ENCODE data around the gene PHYH. TPM values are rescaled to one million over a fixed set of nuclear protein-coding genes. Genes with fewer than 3 reads are reported as not detected.

The PHYH gene
- total RNA-seq, 2 experiments from 2014 or later = 14.6 to 16.3 TPM

DNA sequence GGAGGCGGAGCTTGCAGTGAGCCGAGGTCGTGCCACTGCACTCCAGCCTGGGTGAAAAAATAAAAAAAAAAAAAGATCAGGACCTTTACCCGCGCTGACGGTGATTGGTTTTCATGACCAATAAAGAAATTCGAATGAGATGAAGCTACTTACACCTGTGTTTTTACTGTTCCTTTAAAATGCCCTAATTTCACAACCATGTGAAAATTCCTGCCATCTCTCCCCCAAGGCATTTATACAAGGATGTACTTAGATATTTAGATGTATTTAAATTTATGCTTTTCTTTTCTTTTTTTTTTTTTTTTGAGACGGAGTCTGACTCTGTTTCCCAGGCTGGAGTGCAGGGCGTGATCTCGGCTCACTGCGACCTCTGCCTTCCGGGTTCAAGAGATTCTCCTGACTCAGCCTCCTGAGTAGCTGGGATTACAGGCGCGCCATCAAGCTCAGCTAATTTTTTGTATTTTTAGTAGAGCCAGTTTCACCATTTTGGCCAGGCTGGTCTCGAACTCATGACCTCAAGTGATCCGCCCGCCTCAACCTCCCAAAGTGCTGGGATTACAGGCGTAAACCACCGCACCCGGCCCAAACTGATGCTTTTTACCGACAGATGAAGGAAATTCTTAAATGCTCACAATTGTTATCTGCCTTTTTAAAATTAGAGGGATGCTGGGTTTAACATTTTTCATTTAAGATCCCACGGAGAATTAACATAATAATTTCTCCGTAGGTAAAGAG, 3.1 kb upstream of the PHYH start:
- peaks cover 1% of the 10 kb centered on the region for H3K9me3 Mint-ChIP-seq
- TF ChIP-seq, protein P1, sequence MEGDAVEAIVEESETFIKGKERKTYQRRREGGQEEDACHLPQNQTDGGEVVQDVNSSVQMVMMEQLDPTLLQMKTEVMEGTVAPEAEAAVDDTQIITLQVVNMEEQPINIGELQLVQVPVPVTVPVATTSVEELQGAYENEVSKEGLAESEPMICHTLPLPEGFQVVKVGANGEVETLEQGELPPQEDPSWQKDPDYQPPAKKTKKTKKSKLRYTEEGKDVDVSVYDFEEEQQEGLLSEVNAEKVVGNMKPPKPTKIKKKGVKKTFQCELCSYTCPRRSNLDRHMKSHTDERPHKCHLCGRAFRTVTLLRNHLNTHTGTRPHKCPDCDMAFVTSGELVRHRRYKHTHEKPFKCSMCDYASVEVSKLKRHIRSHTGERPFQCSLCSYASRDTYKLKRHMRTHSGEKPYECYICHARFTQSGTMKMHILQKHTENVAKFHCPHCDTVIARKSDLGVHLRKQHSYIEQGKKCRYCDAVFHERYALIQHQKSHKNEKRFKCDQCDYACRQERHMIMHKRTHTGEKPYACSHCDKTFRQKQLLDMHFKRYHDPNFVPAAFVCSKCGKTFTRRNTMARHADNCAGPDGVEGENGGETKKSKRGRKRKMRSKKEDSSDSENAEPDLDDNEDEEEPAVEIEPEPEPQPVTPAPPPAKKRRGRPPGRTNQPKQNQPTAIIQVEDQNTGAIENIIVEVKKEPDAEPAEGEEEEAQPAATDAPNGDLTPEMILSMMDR (IDR thresholded peaks at IDR 0.05) = no peak
- H3K36me3 Mint-ChIP-seq (ENCODE audit: low read depth) = peaks cover 4% of the 10 kb centered on the region
- peaks cover 15% of the 10 kb centered on the region for H3K4me1 Mint-ChIP-seq (ENCODE audit: low read depth)
- no peak for DNase-seq
- peak overlapping the region; percentile 83 for H3K4me3 Mint-ChIP-seq
- intact Hi-C loops (cut with micrococcal nuclease) = loop anchor here (1.0 to 5.0 kb wide), 2 partner anchors 49 to 142 kb away; partner anchors contain the start of gene MCM10
- no peaks in the 10 kb centered on the region for H3K27me3 Mint-ChIP-seq
- ChIA-PET POLR2A (interaction anchor here (0.6 to 3.4 kb wide), 10 partner anchors 13 to 1751 kb away, joined by 3 to 16 read pairs (median 4); partner anchors contain the start of gene MCM10), CTCF (interaction anchor here (0.6 to 3.0 kb wide), 33 partner anchors 8 to 286 kb away, joined by 3 to 30 read pairs (median 4); partner anchors contain the start of genes MCM10 and OPTN)
- ATAC-seq = no peak
- peak overlapping the region; percentile 100 for H3K27ac Mint-ChIP-seq

DNA sequence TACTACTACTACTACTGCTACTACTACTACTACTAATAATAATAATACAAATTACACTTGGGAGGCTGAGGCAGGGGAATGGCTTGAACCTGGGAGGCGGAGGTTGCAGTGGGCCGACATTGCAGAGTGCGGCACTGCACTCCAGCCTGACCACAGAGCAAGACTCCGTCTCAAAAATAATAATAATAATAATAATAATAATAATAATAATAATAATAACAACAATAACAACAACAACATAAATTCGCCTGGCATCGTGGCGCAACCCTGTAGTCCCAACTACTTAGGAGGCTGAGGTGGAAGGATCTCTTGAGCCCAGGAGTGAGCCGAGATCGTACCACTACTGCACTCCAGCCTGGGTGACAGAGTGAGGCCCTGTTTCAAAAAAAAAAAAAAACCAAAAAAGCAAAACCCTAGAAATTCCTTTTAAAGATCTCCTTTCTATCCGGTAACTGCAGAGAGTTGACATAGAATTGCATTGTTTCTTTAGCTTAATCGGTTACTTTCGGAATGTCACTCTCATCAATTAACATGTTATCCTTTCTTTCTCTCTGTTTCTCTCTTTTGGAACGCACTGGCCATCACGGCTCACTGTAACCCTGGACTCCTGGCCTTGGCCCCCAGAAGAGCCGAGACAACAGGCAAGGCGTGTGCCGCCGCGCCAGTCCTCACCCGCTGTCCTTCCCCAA, 972 bp downstream of the PHYH start:
- ChIA-PET POLR2A (interaction anchor here (0.8 to 2.1 kb wide), 5 partner anchors 14 to 50 kb away, joined by 3 to 8 read pairs (median 3); partner anchors contain the start of gene SEPHS1), CTCF (interaction anchor here (0.6 kb wide), 1 partner anchor 301 kb away, joined by 4 read pairs; no protein-coding TSS in a partner anchor)
- H3K36me3 Mint-ChIP-seq (ENCODE audit: low read depth) = peaks cover 1% of the 10 kb centered on the region
- H3K4me1 Mint-ChIP-seq (ENCODE audit: low read depth) = peaks cover 15% of the 10 kb centered on the region
- ATAC-seq (no peak), DNase-seq (no peak)
- H3K27me3 Mint-ChIP-seq = no peaks in the 10 kb centered on the region
- peak overlapping the region; percentile 79 for H3K4me3 Mint-ChIP-seq
- TF ChIP-seq, protein P1 (IDR thresholded peaks at IDR 0.05) = no peak
- intact Hi-C loops (cut with micrococcal nuclease) = no loop called here
- H3K9me3 Mint-ChIP-seq = peaks cover 1% of the 10 kb centered on the region
- peak overlapping the region; percentile 72 for H3K27ac Mint-ChIP-seq

DNA sequence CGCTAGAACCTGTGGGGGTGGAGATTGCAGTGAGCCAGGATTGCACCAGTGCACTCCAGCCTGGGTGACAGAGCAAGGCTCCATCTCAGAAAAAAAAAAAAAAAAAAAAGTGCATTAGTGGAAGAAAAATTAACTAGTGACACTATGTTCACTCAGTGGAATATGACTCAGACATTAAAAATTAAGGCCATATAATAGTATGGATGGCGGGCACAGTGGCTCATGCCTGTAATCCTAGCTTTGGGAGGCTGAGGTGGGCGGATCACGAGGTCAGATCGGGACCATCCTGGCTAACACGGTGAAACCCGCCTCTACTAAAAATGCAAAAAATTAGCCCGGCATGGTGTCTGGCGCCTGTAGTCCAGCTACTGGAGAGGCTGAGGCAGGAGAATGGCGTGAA, 3.4 kb downstream of the PHYH start:
- Mint-ChIP-seq H3K4me3 (no peak overlapping the region), H3K9me3 (no peaks in the 10 kb centered on the region), H3K27ac (no peak overlapping the region), H3K36me3 (ENCODE audit: low read depth) (peaks cover 5% of the 10 kb centered on the region), H3K27me3 (no peaks in the 10 kb centered on the region), H3K4me1 (ENCODE audit: low read depth) (peaks cover 11% of the 10 kb centered on the region)
- no peak for DNase-seq
- POLR2A ChIA-PET = interaction anchor here (0.7 kb wide), 1 partner anchor 261 kb away, joined by 3 read pairs; no protein-coding TSS in a partner anchor
- intact Hi-C loops (cut with micrococcal nuclease) = no loop called here
- TF ChIP-seq, protein P1 (IDR thresholded peaks at IDR 0.05) = no peak
- CTCF ChIA-PET = no interaction called here
- no peak for ATAC-seq

DNA sequence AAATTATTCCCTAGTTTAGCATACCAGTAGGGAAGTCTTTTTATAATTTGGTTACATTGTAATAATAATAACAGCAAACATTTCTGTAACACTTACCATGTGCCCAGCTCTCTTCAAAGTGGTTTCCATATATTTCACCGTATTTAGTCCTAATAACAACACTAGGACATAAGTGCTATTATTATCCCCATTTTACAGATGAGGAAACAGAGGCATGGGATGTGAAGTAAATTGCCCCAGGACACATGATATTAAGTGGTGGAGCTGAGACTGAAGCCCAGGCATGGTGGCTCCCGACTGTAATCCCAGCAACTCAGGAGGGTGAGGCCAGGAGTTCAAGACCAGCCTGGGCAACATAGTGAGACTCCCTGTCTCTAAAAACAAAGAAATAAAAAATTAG, 5.1 kb downstream of the PHYH start:
- ATAC-seq (no peak), DNase-seq (no peak)
- no peak overlapping the region for H3K4me3 Mint-ChIP-seq
- intact Hi-C loops (cut with micrococcal nuclease) = no loop called here
- ChIA-PET CTCF (no interaction called here), POLR2A (no interaction called here)
- TF ChIP-seq, protein P1 (IDR thresholded peaks at IDR 0.05) = no peak
- H3K36me3 Mint-ChIP-seq (ENCODE audit: low read depth) = peaks cover 9% of the 10 kb centered on the region
- H3K27ac Mint-ChIP-seq = no peak overlapping the region
- no peaks in the 10 kb centered on the region for H3K27me3 Mint-ChIP-seq
- peaks cover 5% of the 10 kb centered on the region for H3K4me1 Mint-ChIP-seq (ENCODE audit: low read depth)
- no peaks in the 10 kb centered on the region for H3K9me3 Mint-ChIP-seq

Measured in activated CD8-positive, alpha-beta T cell treated with anti-CD3 and anti-CD28 coated beads for 36 hours (primary cell).